ENCODE data around the gene ASTL.

ASTL gene

GRCh38 chr2:96075199-96075771, 63.0 kb downstream of the ASTL start:
- no peak for DNase-seq

- no peak for DNase-seq
Measured at GRCh38 chr2:96074156-96074555, 64.1 kb downstream of the ASTL start.

DNA sequence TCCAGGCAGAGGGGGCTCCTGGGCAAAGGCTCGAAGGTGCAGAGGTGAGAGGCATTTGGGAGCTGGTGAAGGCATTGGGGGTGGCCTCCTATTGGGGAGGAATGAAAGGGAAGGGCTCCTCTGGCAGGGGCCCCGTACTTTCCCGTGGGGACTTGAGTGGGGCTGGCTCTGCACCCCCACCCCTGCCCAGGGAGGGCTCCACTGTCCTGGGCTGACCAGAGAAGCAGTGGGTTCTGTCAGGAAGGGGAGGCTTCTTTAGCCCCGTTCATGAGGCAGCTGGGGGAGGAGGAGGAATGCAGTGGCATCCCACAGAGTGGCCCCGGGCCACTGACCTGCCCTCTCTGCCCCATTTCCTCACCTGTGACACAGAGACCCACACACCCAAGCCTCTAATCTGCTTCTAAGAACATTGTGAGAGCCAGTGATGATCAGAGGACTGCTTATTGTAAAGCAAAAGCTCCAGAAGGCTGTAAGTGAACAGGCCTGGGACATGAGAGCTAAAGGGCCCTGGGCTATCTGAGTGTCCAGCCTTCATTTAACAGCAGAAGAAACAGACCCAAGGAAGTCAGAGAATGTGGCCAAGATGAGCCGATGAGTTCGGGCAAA, 65.0 kb downstream of the ASTL start:
- DNase-seq = no peak

Measured in activated CD4-positive, alpha-beta T cell treated with anti-CD3 and anti-CD28 coated beads, Interleukin-2, amount 50 U/mL, for 48 hours (primary cell).